ENCODE measurements around the gene SMYD4.

- no peak for TF ChIP-seq CTCF (IDR thresholded peaks at IDR 0.05)
- no peak for TF ChIP-seq POLR2A (IDR thresholded peaks at IDR 0.05)
Measured at GRCh38 chr17:1793447-1793806, 36.3 kb downstream of the SMYD4 start.
